ENCODE results near the gene SPATA32. TPM values are rescaled to one million over a fixed set of nuclear protein-coding genes. Genes with fewer than 3 reads are reported as not detected.
A peak's percentile ranks its signal among the peaks of the same experiment; 100 is the strongest.
"Not testable (repeated sequence)": the region's sequence is repeated elsewhere in the genome, so short reads cannot be mapped to it uniquely, and the experiment has no call there.

SPATA32 gene
- total RNA-seq, 1 donor from 2014 or later, result not detected

DNA sequence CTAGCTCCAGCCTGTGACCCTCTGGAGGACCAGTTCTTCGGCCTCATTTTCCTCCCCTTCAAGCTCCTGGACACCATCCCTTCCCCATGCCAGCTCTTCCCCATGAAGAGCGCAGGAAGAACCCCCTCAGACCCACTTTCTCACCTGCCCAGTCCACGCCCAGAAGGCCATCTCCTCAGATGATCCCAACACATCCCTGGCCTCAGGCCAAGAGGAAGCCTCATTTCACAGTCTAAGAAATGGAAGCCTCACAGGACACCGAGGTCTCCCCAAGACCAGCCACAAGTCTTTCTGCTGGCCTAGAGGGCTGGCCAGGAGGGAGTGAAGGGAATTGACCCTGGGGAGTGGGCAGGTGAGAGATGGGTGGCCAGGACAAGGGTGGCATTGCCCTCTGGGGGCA, 8.0 kb downstream of the SPATA32 start:
- Mint-ChIP-seq H3K27ac (no peak overlapping the region), H3K36me3 (no peaks in the 10 kb centered on the region)
- TF ChIP-seq CTCF (conservative IDR thresholded peaks at IDR 0.05), result no peak

DNA sequence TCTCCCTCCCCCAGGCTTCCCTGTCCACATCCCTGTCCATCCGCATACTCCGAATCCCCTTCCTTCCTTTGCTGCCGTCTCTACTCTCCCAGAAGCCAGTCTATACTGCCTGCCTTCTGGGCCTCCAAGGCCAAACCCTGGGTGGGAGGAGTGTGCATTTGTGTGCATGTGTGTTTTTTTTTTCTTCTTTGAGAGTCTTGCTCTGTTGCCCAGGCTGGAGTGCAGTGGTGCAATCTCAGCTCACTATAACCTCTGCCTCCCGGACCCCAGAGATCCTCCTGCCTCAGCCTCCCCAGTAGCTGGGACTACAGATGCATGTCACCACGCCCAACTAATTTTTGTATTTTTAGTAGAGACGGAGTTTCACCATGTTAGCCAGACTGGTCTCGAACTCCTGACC, 8.7 kb downstream of the SPATA32 start:
- H3K9me3 Mint-ChIP-seq; H3K27me3 Mint-ChIP-seq; DNase-seq (ENCODE audit: extremely low spot score, unreplicated experiment); H3K36me3 Mint-ChIP-seq; H3K4me3 Mint-ChIP-seq; H3K27ac Mint-ChIP-seq: not testable (repeated sequence)
- peaks cover 10% of the 10 kb centered on the region for H3K4me1 Mint-ChIP-seq (ENCODE audit: unreplicated experiment)

More for the DNA sequence above, 8.0 kb downstream of the SPATA32 start:
- Mint-ChIP-seq H3K9me3 (no peaks in the 10 kb centered on the region), H3K4me1 (ENCODE audit: unreplicated experiment) (peaks cover 10% of the 10 kb centered on the region), H3K27me3 (no peaks in the 10 kb centered on the region), H3K4me3 (no peak overlapping the region)
- no peak for DNase-seq (ENCODE audit: extremely low spot score, unreplicated experiment)

- no peak overlapping the region for H3K27ac Mint-ChIP-seq
- no peaks in the 10 kb centered on the region for H3K9me3 Mint-ChIP-seq
- DNase-seq (ENCODE audit: extremely low spot score, unreplicated experiment), result no peak
- H3K36me3 Mint-ChIP-seq, result no peaks in the 10 kb centered on the region
- peaks cover under 1% of the 10 kb centered on the region for H3K27me3 Mint-ChIP-seq
- H3K4me3 Mint-ChIP-seq, result no peak overlapping the region
- peaks cover 6% of the 10 kb centered on the region for H3K4me1 Mint-ChIP-seq (ENCODE audit: unreplicated experiment)
- no peak for TF ChIP-seq CTCF (conservative IDR thresholded peaks at IDR 0.05)
These were observed 10.0 kb downstream of the SPATA32 start for GRCh38 chr17:45251931-45252330.

- peaks cover 3% of the 10 kb centered on the region for H3K27me3 Mint-ChIP-seq
- peak overlapping the region; percentile 91 for H3K27ac Mint-ChIP-seq
- DNase-seq (ENCODE audit: extremely low spot score, unreplicated experiment), result no peak
- no peak for TF ChIP-seq CTCF (conservative IDR thresholded peaks at IDR 0.05)
- H3K4me3 Mint-ChIP-seq, result peak overlapping the region; percentile 94
- H3K4me1 Mint-ChIP-seq (ENCODE audit: unreplicated experiment), result peaks cover 8% of the 10 kb centered on the region
- H3K9me3 Mint-ChIP-seq, result no peaks in the 10 kb centered on the region
- no peaks in the 10 kb centered on the region for H3K36me3 Mint-ChIP-seq
These were observed 13.5 kb downstream of the SPATA32 start for GRCh38 chr17:45248132-45248957.

DNA sequence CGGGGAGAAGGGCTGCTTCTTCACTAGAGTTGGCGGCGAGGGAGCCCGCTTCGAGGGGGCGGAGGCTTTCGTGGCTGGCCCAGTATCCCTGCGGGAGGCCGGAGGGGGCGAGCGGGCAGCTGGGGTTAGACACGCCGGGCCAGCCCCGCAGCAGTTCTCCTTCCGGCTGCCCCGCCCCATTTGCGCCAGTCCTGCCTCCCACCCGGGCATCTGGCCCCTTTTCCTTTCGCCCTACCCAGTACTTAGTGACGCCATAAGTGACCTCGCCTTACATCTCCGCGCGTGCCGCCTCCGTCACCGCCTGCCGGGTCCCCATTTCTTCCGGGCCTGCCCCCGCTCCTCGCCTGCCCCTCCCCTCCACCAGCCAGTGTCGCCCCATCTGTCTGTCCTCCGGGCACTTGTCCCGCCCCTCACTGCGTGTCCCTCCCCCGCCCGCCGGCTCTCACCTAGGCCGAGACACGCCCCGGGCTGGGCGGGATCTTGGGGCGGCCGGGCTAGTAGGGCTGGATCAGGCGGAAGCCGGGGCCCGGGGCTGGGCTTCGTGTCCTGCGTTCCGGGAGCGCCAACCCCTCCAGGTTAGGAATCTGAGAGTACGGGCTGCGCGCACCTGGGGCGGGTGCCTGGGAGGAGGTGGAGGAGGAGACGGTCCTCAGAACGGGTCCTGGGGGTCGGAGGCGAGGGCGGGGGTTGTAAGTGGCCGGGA, 14.3 kb downstream of the SPATA32 start:
- H3K27ac Mint-ChIP-seq, result peak overlapping the region; percentile 91

More for the DNA sequence above, 14.3 kb downstream of the SPATA32 start:
- peak; percentile 90 for DNase-seq (ENCODE audit: extremely low spot score, unreplicated experiment)
- H3K4me3 Mint-ChIP-seq, result peak overlapping the region; percentile 94
- H3K27me3 Mint-ChIP-seq, result peaks cover 8% of the 10 kb centered on the region
- no peaks in the 10 kb centered on the region for H3K36me3 Mint-ChIP-seq
- peaks cover 8% of the 10 kb centered on the region for H3K4me1 Mint-ChIP-seq (ENCODE audit: unreplicated experiment)
- no peaks in the 10 kb centered on the region for H3K9me3 Mint-ChIP-seq
- no peak for TF ChIP-seq CTCF (conservative IDR thresholded peaks at IDR 0.05)
